HG03108 (cell line): ENCODE measurements around the gene CDH9.
"Not testable (repeated sequence)": the region's sequence is repeated elsewhere in the genome, so short reads cannot be mapped to it uniquely, and the experiment has no call there.

Experiments
- ATAC-seq: cut with Tn5 transposase; IDR thresholded peaks from one replicate; pipeline ENCODE4 v1.9.1; 2021; ENCODE audit warnings: moderate library complexity; ENCODE audit not compliant: unreplicated experiment

The CDH9 gene

DNA sequence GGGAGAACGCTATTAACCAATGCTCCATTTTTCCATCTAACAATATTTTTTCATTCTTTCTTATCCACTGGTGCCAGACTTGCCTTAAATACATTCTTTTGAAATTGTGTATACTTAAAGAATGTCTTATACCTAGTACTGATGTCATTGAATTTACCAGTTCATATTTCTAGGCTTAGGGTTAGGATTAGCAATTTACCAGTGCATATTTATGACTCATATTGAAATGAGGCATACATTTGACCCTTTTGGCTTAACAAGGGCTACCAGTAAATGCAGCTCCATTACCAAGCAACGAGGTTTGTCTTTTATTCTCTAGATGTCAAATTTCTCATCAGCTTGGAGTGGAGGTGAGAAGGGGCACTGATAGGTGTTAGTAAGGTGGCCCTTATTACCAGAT is 89.5 kb downstream of the CDH9 start:
- ATAC-seq: no peak

DNA sequence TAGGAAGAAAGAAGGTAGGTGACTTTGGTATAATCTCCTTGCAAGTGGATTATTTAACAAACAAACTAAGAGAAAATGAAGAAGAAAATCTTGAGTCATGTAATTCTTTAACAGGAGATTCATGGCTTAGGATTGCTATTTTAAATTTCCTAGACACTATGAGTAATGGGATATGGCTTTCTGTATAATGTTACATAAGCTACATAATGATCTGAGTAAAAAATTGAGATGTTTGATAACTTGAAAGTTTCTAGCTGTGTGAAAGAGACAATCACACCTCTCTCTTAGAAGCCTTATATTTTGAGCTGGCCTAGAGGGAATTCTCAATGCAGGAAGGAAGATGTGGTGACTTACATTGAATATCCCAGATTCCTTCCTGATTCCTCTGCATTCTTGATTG is 92.5 kb downstream of the CDH9 start:
- no peak for ATAC-seq

DNA sequence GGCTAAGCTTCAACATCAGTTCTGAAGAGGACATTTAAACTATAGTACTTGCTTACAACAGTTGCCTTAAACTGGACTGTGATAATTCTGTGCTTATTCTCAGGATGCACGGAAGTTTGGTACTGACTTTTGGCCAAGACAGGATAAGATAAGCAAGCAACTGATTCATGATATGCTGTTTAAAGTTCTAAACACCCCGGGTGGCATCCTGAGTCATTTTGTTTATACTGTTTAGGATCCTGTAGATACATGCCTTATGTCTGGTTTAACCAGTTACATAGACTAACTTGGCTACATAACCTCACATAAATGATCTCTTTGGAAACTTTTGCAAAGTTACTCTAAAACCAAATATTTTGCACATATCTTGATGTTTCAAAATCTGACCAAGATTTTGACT is 95.9 kb downstream of the CDH9 start:
- no peak for ATAC-seq

DNA sequence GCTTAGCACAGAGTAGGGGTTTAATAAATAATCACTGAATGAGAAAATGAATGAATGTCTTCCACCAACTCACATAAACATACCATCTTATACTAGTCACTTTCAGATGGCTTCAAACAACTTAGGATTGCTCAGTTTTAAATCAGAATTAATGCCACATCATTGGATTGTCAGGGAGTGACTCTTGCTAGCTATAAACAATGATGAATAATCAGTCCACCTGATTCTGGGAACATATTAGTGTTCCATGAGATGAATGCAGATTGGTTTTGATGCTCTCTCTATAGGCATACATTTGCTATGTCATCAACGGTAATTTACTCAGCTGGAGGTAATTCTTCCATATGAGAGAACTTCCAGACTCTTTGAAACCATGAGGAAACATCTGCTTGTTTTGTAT is 97.4 kb downstream of the CDH9 start:
- no peak for ATAC-seq

DNA sequence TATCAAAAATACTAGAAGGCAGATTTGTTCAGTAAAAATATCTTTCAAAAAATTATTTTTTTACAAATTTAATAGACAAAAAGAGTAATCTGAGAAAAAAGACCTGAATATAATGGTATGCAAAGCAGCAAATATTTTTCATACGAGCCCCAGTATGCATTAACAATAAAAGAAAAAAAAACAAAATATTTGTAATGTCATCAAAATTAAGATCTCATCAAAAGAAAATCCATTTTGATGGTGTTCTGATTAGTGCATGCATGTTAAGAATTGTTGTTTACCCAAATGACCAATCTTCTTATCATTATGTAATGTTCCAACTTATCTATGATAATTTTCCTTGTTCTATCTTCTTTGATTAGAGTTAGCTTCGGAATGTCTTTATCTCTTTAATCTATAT is 106.1 kb downstream of the CDH9 start:
- ATAC-seq: no peak

DNA sequence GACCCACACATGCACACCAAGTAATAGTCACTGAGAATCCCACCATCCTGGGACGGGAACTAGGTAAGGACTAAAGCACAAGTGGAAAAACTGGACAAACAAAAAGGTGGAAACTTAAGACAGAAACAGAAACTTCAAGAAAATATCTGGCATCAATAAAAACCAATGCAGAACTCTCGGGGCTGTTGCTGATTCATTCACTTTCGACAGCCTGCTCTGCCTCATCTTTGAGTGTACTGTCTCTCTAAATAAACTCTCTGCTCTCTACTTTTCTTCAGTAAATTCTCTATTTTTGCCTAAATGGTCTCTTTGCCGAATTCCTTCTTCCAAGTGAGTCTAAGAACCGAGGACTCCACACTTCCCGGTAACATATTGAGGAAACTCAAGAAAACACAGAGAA is 116.9 kb downstream of the CDH9 start:
- ATAC-seq: no peak

DNA sequence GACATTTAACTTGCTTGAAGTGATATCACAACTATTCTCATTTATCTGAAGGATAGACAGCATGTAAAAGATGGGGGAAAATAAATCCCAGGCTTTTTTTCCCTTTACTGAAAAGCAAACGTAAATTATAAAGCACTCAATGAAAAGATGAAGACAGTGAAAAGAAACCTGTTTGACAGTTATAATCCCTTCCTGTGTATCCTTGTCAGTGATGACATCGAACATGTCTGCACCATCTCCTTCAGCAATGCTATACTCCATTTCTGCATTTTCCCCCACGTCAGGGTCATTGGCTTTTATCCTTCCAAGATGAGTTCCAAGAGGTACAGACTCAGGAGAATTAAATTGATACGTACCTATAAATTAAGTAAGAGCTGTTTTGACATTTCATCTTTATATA is 134.9 kb downstream of the CDH9 start:
- ATAC-seq: no peak

DNA sequence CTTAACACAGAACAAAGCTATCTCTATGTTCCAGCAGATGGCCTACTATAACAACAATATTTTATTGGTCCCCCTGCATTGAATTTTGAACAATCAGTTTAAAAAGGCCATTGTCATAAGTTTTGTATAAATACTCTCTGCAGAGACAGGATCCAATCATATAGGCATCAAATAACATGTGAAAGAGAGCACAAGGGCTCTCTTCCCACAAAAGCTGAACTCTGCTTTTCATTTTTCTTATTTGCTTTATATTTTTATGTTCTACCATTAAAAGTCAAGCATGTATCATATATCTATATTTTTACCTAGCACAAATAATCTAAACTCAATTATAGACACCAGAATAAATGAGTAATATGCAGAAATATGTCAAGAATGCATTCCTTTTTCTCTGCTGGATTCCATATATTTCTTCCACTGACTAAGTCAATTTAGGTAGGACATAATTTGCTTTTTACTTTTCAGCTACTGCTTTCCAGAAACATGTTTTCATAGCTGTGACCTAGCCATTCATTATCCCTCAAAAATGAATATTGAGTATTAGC is 143.6 kb downstream of the CDH9 start:
- no peak for ATAC-seq

DNA sequence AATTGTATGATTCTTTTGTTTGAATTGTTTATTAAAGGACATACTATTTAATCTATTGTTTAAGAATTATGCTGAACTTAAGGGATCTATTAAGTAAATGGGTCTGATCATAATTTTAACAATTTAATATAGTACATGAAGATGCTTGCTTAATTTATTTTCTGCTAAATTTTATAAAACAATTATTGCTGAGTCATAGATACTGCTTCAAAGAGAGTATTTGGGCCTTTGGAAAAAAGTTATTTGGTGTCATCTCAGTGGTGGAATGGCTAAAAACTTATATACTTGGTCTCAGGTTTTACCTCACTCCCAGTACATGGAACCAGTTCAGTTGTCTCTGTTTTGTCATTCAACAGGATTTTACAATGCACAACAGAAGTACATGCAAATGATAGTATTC is 145.3 kb downstream of the CDH9 start:
- no peak for ATAC-seq

DNA sequence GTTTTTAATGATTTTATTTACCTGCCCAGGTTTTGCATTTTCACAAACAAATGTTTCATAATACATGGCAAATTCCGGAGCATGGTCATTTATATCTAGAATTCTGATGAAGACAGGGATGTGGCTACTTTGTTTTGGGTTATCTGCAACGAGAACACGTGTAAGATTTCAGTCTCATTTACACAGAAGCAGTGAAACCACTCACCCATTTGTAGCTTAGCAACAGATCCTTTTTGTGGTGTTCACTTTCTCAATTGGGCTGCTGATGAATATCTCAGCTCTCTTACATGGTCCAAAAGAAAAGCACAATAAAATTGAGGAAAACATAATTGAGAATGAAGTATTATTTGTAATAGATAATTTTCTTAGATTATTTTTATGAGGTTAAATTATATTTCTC is 148.6 kb downstream of the CDH9 start:
- ATAC-seq: no peak

DNA sequence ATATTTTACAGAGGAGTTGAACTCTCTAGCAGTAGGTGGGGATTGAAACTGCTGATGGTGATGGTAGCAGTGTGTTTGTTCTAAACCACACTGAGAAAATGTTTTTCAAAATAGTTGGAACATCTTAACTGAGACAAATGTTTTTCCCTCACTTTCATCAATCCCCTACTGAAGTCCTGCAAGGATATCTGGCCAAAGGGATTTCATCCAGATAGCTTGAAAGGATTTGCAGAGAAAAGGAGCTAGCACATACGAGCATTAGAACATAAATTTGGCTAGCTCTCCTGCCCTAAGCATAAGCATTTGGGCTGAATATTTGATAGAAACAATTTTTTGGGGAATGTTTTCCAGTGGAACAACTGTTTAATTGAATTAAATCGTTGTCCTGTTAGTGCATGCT is 153.9 kb downstream of the CDH9 start:
- no peak for ATAC-seq

DNA sequence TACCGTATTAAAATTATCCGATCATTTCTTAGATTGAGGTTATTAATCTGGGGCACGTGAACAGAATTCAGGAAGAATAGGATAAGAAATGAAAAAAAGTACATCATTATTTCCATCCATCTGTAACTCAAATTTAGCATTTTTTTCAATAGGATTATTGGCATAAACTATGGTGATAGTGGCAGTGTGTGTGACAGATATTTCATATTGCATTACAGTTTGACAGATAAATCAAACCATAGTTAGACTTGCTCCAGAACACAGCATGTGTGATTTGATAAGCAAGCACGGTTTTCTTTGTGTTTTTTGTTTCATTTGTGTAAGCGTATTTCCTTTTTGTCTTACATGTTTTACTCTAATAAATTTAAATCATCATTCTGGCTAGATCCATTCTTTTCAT is 155.0 kb downstream of the CDH9 start:
- no peak for ATAC-seq

DNA sequence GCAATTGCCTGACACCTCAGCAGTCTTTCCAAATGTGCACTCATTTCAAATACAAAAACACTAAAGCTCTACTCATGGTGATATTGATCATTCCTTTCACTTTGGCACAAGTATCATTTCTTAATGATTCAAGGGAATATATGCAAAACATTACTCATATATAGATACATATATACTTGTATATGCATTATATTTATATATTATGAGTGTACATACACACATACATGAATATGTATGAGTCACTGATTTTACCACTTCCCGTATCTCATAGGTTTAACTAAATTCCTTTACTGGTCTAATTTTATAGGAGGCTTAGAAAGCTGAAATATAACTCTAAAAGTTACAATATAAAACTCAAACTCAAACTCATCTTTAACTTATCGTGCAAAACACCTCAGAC is 156.5 kb downstream of the CDH9 start:
- no peak for ATAC-seq

DNA sequence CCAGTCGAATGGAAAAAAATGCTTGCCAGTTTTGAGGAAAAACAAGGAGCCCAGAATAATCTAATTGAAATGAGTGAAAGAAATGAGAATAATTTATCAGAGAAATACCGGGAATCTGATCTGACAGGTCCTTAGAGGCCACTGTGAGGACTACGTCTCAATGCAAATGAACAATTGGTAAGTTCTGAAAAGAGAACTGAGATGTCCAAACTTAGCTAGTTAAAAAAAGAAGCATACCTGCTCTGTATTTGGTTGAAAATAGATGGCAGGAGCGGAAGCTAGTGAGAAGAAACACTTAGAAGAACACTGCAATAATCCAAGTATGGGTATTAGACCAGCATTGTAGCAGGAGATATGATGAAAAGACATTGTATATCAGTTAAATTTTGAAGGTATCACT is 161.2 kb downstream of the CDH9 start:
- no peak for ATAC-seq

DNA sequence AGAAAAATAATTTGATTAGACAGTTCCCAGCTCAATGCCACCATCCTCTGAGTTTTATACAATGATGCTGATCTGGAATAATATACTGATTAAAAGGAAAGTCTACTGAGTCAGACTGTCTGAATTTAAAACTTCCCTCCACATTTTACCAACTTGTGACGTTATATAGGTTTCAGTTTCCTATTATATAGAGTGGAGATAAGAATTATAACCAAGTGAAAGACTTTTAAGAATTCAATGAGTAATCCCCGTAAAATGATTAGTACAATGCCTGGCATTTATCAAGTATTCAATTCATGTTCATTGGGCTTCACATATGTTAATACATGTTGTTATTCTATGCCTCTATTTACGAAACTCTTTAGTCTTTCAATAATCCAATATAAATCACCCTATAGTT is 166.0 kb downstream of the CDH9 start:
- no peak for ATAC-seq

DNA sequence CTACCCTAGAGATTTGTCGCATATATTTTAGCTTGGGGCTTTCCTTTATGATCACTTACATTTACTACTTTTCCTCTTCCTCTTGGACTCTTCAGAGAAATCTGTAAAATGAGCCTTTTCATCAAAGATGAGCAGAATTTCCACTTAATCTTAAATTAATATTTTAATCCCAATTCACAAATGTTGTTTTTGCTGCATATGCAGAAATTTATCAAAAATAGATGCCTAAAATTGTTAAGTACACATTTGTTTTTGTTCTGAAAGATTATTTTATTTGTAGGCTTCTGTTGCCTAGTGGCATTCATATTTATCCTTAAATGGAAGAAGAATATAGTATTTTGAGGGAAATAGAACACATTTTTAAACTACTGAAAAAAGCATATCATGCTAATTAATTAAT is 168.6 kb downstream of the CDH9 start:
- ATAC-seq: no peak

DNA sequence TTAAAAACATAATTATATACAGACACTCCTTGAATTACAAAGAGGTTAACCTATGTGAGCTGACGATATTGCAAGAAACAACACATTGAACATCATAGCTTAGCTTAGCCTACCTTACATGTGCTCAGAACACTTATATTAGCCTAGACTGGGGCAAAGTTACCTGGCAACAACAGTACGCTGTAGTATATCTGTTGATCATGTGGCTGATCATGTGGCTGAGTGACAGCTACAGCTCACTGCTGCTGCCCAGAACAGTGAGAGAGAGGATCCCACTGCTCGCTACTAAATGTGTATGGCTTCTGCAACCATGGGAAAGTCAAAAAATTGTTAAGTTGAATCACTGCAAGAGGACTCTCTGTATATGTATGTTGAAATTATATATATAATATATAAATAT is 169.9 kb downstream of the CDH9 start:
- no peak for ATAC-seq

DNA sequence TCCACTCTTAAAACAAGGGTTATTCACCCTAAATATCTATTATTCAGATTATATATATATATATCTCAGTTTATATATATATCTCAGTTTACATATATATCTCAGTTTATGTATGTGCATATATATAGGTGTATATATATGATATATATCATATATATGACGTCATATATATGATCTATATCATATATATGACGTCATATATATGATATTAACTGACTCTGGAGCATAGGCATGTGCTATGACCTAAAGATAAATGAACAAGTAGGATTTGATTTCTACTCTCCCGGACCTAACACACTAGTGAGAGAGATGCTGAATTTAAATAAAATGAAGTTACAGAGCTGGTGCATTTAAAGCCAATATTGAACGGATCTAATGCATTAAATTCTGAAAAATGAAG is 174.3 kb downstream of the CDH9 start:
- ATAC-seq: no peak

DNA sequence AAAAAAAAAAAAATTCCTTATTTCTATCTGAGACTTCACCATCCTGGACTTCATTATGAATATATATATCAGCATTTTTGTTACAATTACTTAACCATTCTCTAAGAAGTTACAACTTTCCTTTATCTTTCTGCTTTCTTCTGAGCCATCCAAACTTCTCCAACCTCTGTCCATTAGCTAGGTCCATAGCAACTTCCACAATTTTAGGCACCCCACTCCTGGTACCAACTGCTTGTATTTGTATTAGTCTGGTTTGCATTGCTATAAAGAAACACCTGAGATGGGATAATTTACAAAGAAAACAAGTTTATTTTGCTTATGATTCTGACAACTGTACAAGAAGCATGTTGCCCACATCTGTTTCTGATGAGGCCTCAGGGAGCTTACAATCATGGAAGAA is 182.1 kb downstream of the CDH9 start:
- no peak for ATAC-seq

DNA sequence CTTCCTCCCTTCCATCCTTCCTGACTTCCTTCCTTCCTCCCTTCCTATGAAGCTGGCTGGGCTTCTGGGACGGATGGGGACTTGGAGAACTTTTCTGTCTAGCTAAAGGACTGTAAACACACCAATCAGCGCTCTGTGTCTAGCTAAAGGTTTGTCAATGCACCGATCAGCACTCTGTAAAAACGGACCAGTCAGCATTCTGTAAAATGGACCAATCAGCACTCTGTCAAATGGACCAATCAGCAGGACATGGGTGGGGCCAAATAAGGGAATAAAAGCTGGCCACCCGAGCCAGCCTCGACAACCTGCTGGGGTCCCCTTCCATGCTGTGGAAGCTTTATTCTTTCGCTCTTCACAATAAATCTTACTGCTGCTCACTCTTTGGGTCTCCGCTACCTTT is 185.9 kb downstream of the CDH9 start:
- ATAC-seq: not testable (repeated sequence)

DNA sequence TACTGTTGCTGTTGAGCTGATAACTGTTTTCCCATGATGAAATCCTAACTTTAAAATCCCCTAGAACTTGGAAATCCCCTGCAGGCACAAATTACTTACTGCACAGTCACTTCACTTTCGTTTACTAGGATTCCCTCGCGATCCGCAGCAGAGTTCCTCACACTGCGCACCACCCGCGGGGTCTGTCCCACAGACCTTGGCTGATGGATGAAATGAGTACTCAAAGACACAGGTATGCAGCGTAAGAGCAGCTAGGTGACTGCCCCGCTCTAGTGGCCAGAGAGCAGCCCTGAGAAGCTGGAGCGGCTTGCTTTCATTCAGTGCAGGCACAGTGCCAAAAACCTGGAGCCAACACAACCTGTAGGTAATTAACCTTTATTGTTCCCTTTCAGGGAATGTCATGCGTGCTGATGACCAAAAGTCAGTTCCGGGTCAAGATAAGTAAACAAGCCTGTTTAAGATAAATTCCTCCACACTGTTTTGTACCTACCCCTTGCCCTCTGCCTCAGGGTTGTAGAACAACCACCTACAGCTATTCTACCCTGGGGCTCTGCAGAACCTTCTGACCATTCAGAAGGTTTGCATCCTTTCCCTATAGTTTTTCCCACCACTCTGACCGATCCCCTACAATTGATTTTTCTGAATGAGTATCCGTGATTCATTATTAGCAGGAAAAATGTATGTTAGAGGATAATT is 191.2 kb downstream of the CDH9 start:
- ATAC-seq: no peak

DNA sequence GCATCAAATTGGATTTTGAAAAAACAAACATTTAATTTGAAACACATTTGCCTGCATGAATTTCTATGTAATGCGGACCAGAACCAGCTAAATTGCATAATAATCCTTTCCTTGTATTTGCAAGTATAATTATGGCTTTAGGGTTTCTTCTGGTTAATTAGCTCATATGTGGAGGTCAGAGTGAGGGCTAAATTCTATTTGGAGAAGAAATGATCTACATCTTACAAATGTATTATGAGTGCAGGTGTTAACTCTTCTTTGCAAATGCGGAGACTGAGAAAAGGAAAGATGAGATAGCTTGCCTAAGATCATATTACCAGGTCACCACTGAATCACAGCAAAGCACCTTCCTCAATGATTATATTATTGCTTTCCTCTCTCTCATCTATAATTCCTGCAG is 194.7 kb downstream of the CDH9 start:
- no peak for ATAC-seq

DNA sequence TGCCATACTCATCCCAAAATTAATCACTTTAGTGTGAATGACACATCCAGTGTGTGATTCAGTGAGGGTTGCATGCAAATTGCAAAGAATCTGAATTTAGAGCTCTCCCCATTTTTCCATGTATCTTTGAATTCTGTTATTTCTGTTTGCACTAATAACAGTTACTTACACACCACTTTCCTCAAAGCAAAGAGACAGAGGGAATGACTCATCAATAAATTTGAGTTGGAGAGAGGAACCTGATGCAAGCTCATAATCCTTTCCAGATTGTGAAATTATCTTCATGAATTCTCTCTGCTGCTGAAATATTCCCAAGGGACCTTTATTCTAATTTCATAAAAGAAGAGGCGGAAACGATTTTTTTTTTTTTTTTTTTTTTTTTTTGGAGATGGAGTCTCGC is 204.8 kb downstream of the CDH9 start:
- ATAC-seq: no peak
